ENCODE data around the gene TLE2. TPM values are rescaled to one million over a fixed set of nuclear protein-coding genes. Genes with fewer than 3 reads are reported as not detected.

TLE2 gene
- total and polyA plus RNA-seq, 2 experiments from 2014 or later: 36.2 to 71.1 TPM

DNA sequence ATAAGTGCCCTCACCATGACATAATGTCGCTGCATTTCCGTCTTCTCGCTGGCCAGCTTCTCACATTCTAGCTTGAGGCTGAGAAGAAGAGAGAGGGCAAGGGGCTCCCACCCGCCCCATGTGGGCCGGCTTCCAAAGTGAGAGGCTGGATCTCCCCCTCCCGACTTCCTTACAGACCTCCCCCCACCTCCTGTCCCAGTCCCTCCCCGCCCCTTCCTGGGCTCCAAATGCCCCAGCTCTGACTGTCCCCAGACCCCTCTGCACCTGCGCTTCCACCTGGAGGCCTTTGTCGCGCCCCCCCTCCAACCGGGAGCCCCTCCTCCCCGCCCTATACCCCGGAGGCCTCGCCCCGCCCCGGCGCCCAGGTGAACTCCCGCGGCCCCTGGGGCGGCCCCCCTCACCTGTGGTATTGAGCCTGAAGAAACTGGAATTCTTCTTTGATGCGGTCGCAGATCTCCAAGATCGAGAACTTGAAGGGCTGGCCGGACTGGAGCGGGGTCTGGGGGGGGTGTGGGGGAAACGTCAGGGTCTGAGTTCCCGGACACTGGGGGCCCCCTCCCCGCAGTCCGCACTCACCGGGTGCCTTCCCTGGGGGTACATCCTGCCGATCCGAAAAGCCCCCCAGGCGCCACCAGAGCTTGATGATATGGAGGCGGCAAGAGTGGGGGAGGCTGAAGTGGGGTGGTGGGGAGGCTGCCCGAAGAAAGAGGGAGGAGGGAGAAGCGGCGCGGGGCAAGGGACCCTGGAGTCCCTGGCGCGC, 595 bp downstream of the TLE2 start:
- WGBS (ENCODE audit: low lambda C conversion rate, missing lambda C conversion rate): 6% methylated on average over 16 of the region's 40 CpGs
- Histone ChIP-seq H3K79me2 (peaks cover 12% of the 10 kb centered on the region), H3K9me2 (replicated peaks; ENCODE audit: insufficient read depth) (no peaks in the 10 kb centered on the region), H3K27ac (peak overlapping the region; percentile 57), H3K27me3 (no peaks in the 10 kb centered on the region), H3K4me3 (peak overlapping the region; percentile 71), H4K20me1 (ENCODE audit: insufficient read depth, poor library complexity, severe bottlenecking) (no peaks in the 10 kb centered on the region), H2AFZ (peak overlapping the region; percentile 83), H3K4me2 (peak overlapping the region; percentile 86), H3K36me3 (replicated peaks; ENCODE audit: insufficient read depth, low read depth) (no peaks in the 10 kb centered on the region), H3K4me1 (ENCODE audit: insufficient read depth) (peaks cover 20% of the 10 kb centered on the region), H3K9me3 (ENCODE audit: low read depth) (no peaks in the 10 kb centered on the region)
- no peak for TF ChIP-seq EZH2phosphoT487 (IDR thresholded peaks at IDR 0.05; ENCODE audit: low read depth, severe bottlenecking, unreplicated experiment)
- no peak for TF ChIP-seq EZH2 (IDR thresholded peaks at IDR 0.05; ENCODE audit: borderline replicate concordance)
- TF ChIP-seq, protein P1, sequence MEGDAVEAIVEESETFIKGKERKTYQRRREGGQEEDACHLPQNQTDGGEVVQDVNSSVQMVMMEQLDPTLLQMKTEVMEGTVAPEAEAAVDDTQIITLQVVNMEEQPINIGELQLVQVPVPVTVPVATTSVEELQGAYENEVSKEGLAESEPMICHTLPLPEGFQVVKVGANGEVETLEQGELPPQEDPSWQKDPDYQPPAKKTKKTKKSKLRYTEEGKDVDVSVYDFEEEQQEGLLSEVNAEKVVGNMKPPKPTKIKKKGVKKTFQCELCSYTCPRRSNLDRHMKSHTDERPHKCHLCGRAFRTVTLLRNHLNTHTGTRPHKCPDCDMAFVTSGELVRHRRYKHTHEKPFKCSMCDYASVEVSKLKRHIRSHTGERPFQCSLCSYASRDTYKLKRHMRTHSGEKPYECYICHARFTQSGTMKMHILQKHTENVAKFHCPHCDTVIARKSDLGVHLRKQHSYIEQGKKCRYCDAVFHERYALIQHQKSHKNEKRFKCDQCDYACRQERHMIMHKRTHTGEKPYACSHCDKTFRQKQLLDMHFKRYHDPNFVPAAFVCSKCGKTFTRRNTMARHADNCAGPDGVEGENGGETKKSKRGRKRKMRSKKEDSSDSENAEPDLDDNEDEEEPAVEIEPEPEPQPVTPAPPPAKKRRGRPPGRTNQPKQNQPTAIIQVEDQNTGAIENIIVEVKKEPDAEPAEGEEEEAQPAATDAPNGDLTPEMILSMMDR (IDR thresholded peaks at IDR 0.05; ENCODE audit: poor library complexity): no peak
- DNase-seq (ENCODE audit: low spot score): peak; percentile 65

DNA sequence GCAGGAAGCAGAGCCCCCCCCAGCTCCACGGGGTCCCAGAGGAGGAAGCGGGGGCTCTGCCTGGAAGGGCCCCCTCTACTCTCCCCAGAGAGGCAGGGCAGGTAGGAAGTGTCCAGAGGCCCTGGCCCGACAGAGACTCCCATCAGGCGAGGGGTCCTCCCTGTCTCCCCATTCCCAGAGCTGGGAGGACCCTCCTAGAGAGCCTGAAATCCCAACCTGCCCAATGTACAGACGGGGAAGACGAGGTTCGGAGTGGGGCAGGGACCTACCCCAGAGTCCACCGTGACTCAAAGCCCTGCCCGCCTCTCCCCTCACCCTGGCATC, 1.1 kb downstream of the TLE2 start:
- peaks cover 20% of the 10 kb centered on the region for H3K4me1 ChIP-seq (ENCODE audit: insufficient read depth)
- peak overlapping the region; percentile 86 for H3K4me2 ChIP-seq
- peaks cover 16% of the 10 kb centered on the region for H3K79me2 ChIP-seq
- no peaks in the 10 kb centered on the region for H3K9me2 ChIP-seq (replicated peaks; ENCODE audit: insufficient read depth)
- peak overlapping the region; percentile 57 for H3K27ac ChIP-seq
- TF ChIP-seq EZH2phosphoT487 (IDR thresholded peaks at IDR 0.05; ENCODE audit: low read depth, severe bottlenecking, unreplicated experiment) (no peak), EZH2 (IDR thresholded peaks at IDR 0.05; ENCODE audit: borderline replicate concordance) (no peak)
- TF ChIP-seq, protein P1 (IDR thresholded peaks at IDR 0.05; ENCODE audit: poor library complexity): no peak
- DNase-seq (ENCODE audit: low spot score): no peak
- no peaks in the 10 kb centered on the region for H3K36me3 ChIP-seq (replicated peaks; ENCODE audit: insufficient read depth, low read depth)
- WGBS (ENCODE audit: low lambda C conversion rate, missing lambda C conversion rate): 58% methylated on average over 8 of the region's 9 CpGs
- H4K20me1 ChIP-seq (ENCODE audit: insufficient read depth, poor library complexity, severe bottlenecking): no peaks in the 10 kb centered on the region
- H3K9me3 ChIP-seq (ENCODE audit: low read depth): no peaks in the 10 kb centered on the region
- H2AFZ ChIP-seq: no peak overlapping the region
- no peaks in the 10 kb centered on the region for H3K27me3 ChIP-seq
- no peak overlapping the region for H3K4me3 ChIP-seq

DNA sequence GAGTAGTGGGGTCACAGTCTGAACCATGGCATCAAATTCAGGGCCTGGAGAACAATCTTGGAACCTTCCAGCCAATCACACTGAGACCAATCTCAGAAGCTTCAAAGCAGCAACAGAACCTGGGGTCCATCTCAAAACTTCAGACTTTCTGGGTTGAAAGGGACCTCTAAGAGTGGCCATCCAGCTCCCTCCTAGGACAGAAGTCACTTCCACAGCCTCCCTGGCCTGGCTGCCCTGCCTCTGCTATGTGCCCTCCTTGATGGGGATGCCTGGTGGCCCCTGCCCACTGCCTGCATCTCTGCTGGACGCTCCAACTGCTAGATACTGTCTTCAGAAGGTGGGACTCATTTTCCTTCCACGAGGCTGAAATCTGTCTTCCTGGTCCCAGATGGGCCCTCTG, 1.8 kb downstream of the TLE2 start:
- H4K20me1 ChIP-seq (ENCODE audit: insufficient read depth, poor library complexity, severe bottlenecking): no peaks in the 10 kb centered on the region
- H3K9me3 ChIP-seq (ENCODE audit: low read depth): no peaks in the 10 kb centered on the region
- no peak for DNase-seq (ENCODE audit: low spot score)
- H3K27ac ChIP-seq: no peak overlapping the region
- no peaks in the 10 kb centered on the region for H3K27me3 ChIP-seq
- H3K4me3 ChIP-seq: no peak overlapping the region
- no peak for TF ChIP-seq EZH2 (IDR thresholded peaks at IDR 0.05; ENCODE audit: borderline replicate concordance)
- TF ChIP-seq EZH2phosphoT487 (IDR thresholded peaks at IDR 0.05; ENCODE audit: low read depth, severe bottlenecking, unreplicated experiment): no peak
- TF ChIP-seq, protein P1 (IDR thresholded peaks at IDR 0.05; ENCODE audit: poor library complexity): no peak
- WGBS (ENCODE audit: low lambda C conversion rate, missing lambda C conversion rate): 92% methylated on average over 2 of the region's 2 CpGs
- no peaks in the 10 kb centered on the region for H3K36me3 ChIP-seq (replicated peaks; ENCODE audit: insufficient read depth, low read depth)
- H2AFZ ChIP-seq: no peak overlapping the region
- H3K79me2 ChIP-seq: peaks cover 16% of the 10 kb centered on the region
- H3K4me2 ChIP-seq: no peak overlapping the region
- H3K4me1 ChIP-seq (ENCODE audit: insufficient read depth): peaks cover 20% of the 10 kb centered on the region
- H3K9me2 ChIP-seq (replicated peaks; ENCODE audit: insufficient read depth): no peaks in the 10 kb centered on the region
